Fibroblast of the conjunctiva (primary cell): ENCODE data around the gene KCTD10.
A peak's percentile ranks its signal among the peaks of the same experiment; 100 is the strongest.

Experiments used
- DNase-seq: peaks from one replicate; pipeline ENCODE4 v3.0.0-alpha.2; 2010; ENCODE audit warnings: low read depth

Gene KCTD10

GRCh38 chr12:109477185-109477962 lies at the start of gene KCTD10, which contains the start of gene UBE3B:
Gene KCTD10, minus strand, starts transcription at chr12:109477300. Its CDS starts 38 bp downstream, at chr12:109477262.
Gene UBE3B, plus strand, starts transcription at chr12:109477634. Its CDS starts 5,918 bp downstream, at chr12:109483552.
- DNase-seq = peak; percentile 79

- no peak for DNase-seq
Measured at GRCh38 chr12:109525279-109525585, 48.1 kb upstream of the KCTD10 start.

GRCh38 chr12:109524466-109525278 lies 47.6 kb upstream of the KCTD10 start:
- no peak for DNase-seq

- DNase-seq = no peak
Measured at GRCh38 chr12:109523504-109523903, 46.4 kb upstream of the KCTD10 start.

GRCh38 chr12:109523071-109523470 lies 46.0 kb upstream of the KCTD10 start:
- DNase-seq = no peak

- DNase-seq = no peak
Measured at GRCh38 chr12:109521831-109522230, 44.7 kb upstream of the KCTD10 start.

- DNase-seq = no peak
Measured at GRCh38 chr12:109519787-109520186, 42.7 kb upstream of the KCTD10 start.

GRCh38 chr12:109518820-109519665 lies 41.9 kb upstream of the KCTD10 start:
- peak; percentile 24 for DNase-seq

GRCh38 chr12:109517619-109518018 lies 40.5 kb upstream of the KCTD10 start:
- no peak for DNase-seq

- no peak for DNase-seq
Measured at GRCh38 chr12:109513977-109514376, 36.9 kb upstream of the KCTD10 start.

- no peak for DNase-seq
Measured at GRCh38 chr12:109513051-109513450, 36.0 kb upstream of the KCTD10 start.

GRCh38 chr12:109512608-109513007 lies 35.5 kb upstream of the KCTD10 start:
- no peak for DNase-seq

GRCh38 chr12:109510196-109510595 lies 33.1 kb upstream of the KCTD10 start:
- DNase-seq = no peak

GRCh38 chr12:109504068-109504467 lies 27.0 kb upstream of the KCTD10 start:
- DNase-seq = no peak

GRCh38 chr12:109503611-109504010 lies 26.5 kb upstream of the KCTD10 start:
- DNase-seq = no peak

GRCh38 chr12:109502332-109502731 lies 25.2 kb upstream of the KCTD10 start:
- DNase-seq = no peak

- DNase-seq = no peak
Measured at GRCh38 chr12:109501299-109501698, 24.2 kb upstream of the KCTD10 start.

- no peak for DNase-seq
Measured at GRCh38 chr12:109500406-109501185, 23.5 kb upstream of the KCTD10 start.

GRCh38 chr12:109497675-109498074 lies 20.6 kb upstream of the KCTD10 start:
- DNase-seq = no peak

GRCh38 chr12:109496306-109496705 lies 19.2 kb upstream of the KCTD10 start:
- DNase-seq = no peak

- DNase-seq = no peak
Measured at GRCh38 chr12:109495012-109495411, 17.9 kb upstream of the KCTD10 start.
